IMR-90 (cell line): Measurements from ENCODE around the gene BTNL2. TPM values are rescaled to one million over a fixed set of nuclear protein-coding genes. Genes with fewer than 3 reads are reported as not detected.

ENCODE experiments used
- ATAC-seq: fragments of 200-7000 bp; cut with Tn5 transposase; 2 replicates; pipeline ENCODE4 v1.9.1; 2020; ENCODE audit warnings: low read depth, mild to moderate bottlenecking, moderate library complexity
- BruUV-seq: library from RNA; stranded (reverse); fragments of 400-500 nt; replicated peaks from 2 replicates; lab custom pipeline; 2021; lab: Mats Ljungman, UMichigan
- CTCF ChIA-PET: fragments of 300-600 bp; formaldehyde crosslinking; extraction: SDS; loops from one replicate; lab custom pipeline; 2021; ENCODE audit warnings: antibody characterized with exemption; lab: Yijun Ruan, JAX
- POLR2A ChIA-PET: fragments of 300-600 bp; sonication (Branson Sonifier 250); formaldehyde crosslinking; loops from one replicate; lab custom pipeline; 2022; ENCODE audit warnings: antibody characterized with exemption; ENCODE audit not compliant: unreplicated experiment; lab: Charles Lee
- DNase-seq: peaks from one replicate; pipeline ENCODE4 v3.0.0; 2013
- H2AFZ ChIP-seq: replicated peaks from 2 replicates; pipeline ENCODE3; 2013; ENCODE audit warnings: low read length, mild to moderate bottlenecking; ENCODE audit not compliant: poor library complexity
- H2AK5ac ChIP-seq: 2 replicates; pipeline ENCODE4 v1.6.1; 2013; ENCODE audit warnings: low read depth, low read length, inconsistent platforms
- H2AK9ac ChIP-seq: replicated peaks from 2 replicates; pipeline ENCODE3; 2013; ENCODE audit warnings: mild to moderate bottlenecking, low read depth, low read length, moderate library complexity; ENCODE audit not compliant: poor library complexity
- H2BK120ac ChIP-seq: 2 replicates; pipeline ENCODE4 v1.6.1; 2013; ENCODE audit warnings: low read depth, low read length, inconsistent platforms
- H2BK15ac ChIP-seq: 3 replicates; pipeline ENCODE4 v1.6.1; 2013; ENCODE audit warnings: low read depth, low read length, inconsistent platforms
- H2BK20ac ChIP-seq: 2 replicates; pipeline ENCODE4 v1.6.1; 2013; ENCODE audit warnings: low read depth, mild to moderate bottlenecking, inconsistent platforms, low read length, moderate library complexity
- H2BK5ac ChIP-seq: 2 replicates; pipeline ENCODE4 v1.6.1; 2013; ENCODE audit warnings: mild to moderate bottlenecking, low read depth, low read length, inconsistent platforms; ENCODE audit not compliant: poor library complexity, severe bottlenecking
- H3K14ac ChIP-seq: replicated peaks from 2 replicates; pipeline ENCODE4 v1.6.1; 2013; ENCODE audit warnings: low read depth, low read length, inconsistent platforms
- H3K18ac ChIP-seq: 2 replicates; pipeline ENCODE4 v1.6.1; 2013; ENCODE audit warnings: low read depth, low read length, control low read depth
- H3K23ac ChIP-seq: 2 replicates; pipeline ENCODE4 v1.6.1; 2013; ENCODE audit warnings: low read depth, low read length, inconsistent platforms
- H3K27ac ChIP-seq: 2 replicates; pipeline ENCODE4 v1.5.1; 2013; ENCODE audit warnings: mild to moderate bottlenecking, control low read depth, low read length; ENCODE audit not compliant: insufficient read depth
- H3K27me3 ChIP-seq: 2 replicates; pipeline ENCODE4 v1.6.1; 2013; ENCODE audit warnings: low read length; ENCODE audit not compliant: control insufficient read depth, insufficient read depth
- H3K36me3 ChIP-seq: 2 replicates; pipeline ENCODE4 v1.6.1; 2013; ENCODE audit warnings: low read length, mixed read lengths; ENCODE audit not compliant: control insufficient read depth, insufficient read depth
- H3K4ac ChIP-seq: 2 replicates; pipeline ENCODE4 v1.6.1; 2013; ENCODE audit warnings: low read depth, low read length, inconsistent platforms
- H3K4me1 ChIP-seq: 2 replicates; pipeline ENCODE4 v1.6.1; 2013; ENCODE audit warnings: low read length, mixed read lengths; ENCODE audit not compliant: control insufficient read depth, insufficient read depth
- H3K4me2 ChIP-seq: 2 replicates; pipeline ENCODE4 v1.6.1; 2013; ENCODE audit warnings: low read depth, mild to moderate bottlenecking, control low read depth, low read length, moderate library complexity
- H3K4me3 ChIP-seq: 2 replicates; pipeline ENCODE4 v1.5.1; 2013; ENCODE audit warnings: low read depth, mild to moderate bottlenecking, control low read depth, low read length, moderate library complexity; ENCODE audit not compliant: insufficient read depth
- H3K56ac ChIP-seq: 2 replicates; pipeline ENCODE4 v1.6.1; 2013; ENCODE audit warnings: low read length, inconsistent platforms; ENCODE audit not compliant: insufficient read depth; ENCODE audit errors: extremely low read depth
- H3K79me1 ChIP-seq, 2 experiments: 2 replicates each; pipeline ENCODE4 v1.6.1; 2013; ENCODE audit warnings: low read length in 2 of 2, inconsistent platforms in 1 of 2, low read depth in 1 of 2
- H3K9ac ChIP-seq: 2 replicates; pipeline ENCODE4 v1.6.1; 2013; ENCODE audit warnings: low read depth, low read length, control low read depth
- H3K9me1 ChIP-seq: 2 replicates; pipeline ENCODE4 v1.6.1; 2013; ENCODE audit warnings: low read length, inconsistent platforms; ENCODE audit not compliant: insufficient read depth
- H3K9me3 ChIP-seq: 2 replicates; pipeline ENCODE4 v1.6.1; 2013; ENCODE audit warnings: low read length; ENCODE audit not compliant: control insufficient read depth, insufficient read depth
- H4K20me1 ChIP-seq: 2 replicates; pipeline ENCODE4 v1.6.1; 2013; ENCODE audit warnings: low read length, inconsistent platforms; ENCODE audit not compliant: insufficient read depth
- H4K5ac ChIP-seq: 2 replicates; pipeline ENCODE4 v1.6.1; 2013; ENCODE audit warnings: mild to moderate bottlenecking, low read depth, low read length, control low read depth
- H4K8ac ChIP-seq, 2 experiments: 2 replicates each; pipeline ENCODE4 v1.6.1; 2013; ENCODE audit warnings: low read depth in 2 of 2, low read length in 2 of 2, control low read depth in 1 of 2, inconsistent platforms in 1 of 2
- H4K91ac ChIP-seq: 2 replicates; pipeline ENCODE4 v1.6.1; 2013; ENCODE audit warnings: low read depth, low read length, inconsistent platforms; ENCODE audit not compliant: insufficient read depth
- CHD1 ChIP-seq: IDR thresholded peaks from 2 replicates; pipeline ENCODE4 v1.6.1; 2012; ENCODE audit warnings: low read depth, low read length, improper control_type of control experiment
- CTCF ChIP-seq: conservative IDR thresholded peaks from 2 replicates; pipeline ENCODE4 v1.5.1; 2012; ENCODE audit warnings: mild to moderate bottlenecking, low read depth, low read length, improper control_type of control experiment
- MAFK ChIP-seq: IDR thresholded peaks from 2 replicates; pipeline ENCODE4 v1.6.1; 2012; ENCODE audit warnings: low read depth, low read length, improper control_type of control experiment
- MAZ ChIP-seq: IDR thresholded peaks from 2 replicates; pipeline ENCODE4 v1.6.1; 2012; ENCODE audit warnings: low read depth, mild to moderate bottlenecking, low read length, improper control_type of control experiment, moderate library complexity, borderline replicate concordance
- MXI1 ChIP-seq: IDR thresholded peaks from 2 replicates; pipeline ENCODE4 v1.6.1; 2012; ENCODE audit warnings: low read depth, mild to moderate bottlenecking, low read length, moderate library complexity, borderline replicate concordance
- NFE2L2 ChIP-seq: fragments of 150-350 bp; IDR thresholded peaks from 2 replicates; pipeline ENCODE4 v1.6.1; 2016; ENCODE audit warnings: low read depth, mild to moderate bottlenecking, low read length
- POLR2A ChIP-seq: IDR thresholded peaks from 2 replicates; pipeline ENCODE4 v1.6.1; 2012; ENCODE audit warnings: mild to moderate bottlenecking, low read depth, low read length
- RAD21 ChIP-seq: IDR thresholded peaks from 2 replicates; pipeline ENCODE4 v1.6.1; 2012; ENCODE audit warnings: low read length, improper control_type of control experiment
- RFX5 ChIP-seq: IDR thresholded peaks from 2 replicates; pipeline ENCODE4 v1.8.0; 2012; ENCODE audit warnings: low read depth, mild to moderate bottlenecking, low read length, moderate library complexity
- USF2 ChIP-seq: fragments of 150-350 bp; IDR thresholded peaks from 2 replicates; pipeline ENCODE4 v1.6.1; 2017; ENCODE audit warnings: mild to moderate bottlenecking, antibody characterized with exemption, low read length, low read depth
- WGBS, 2 experiments: methylation state at CpG; one replicate each; pipeline versions ENCODE4 v1.1.5 to v1.1.7; 2013; ENCODE audit warnings: missing lambda C conversion rate in 2 of 2; ENCODE audit not compliant: insufficient read length in 1 of 2; ENCODE audit errors: extremely low coverage in 2 of 2; 5-methylcytosine and 5-hydroxymethylcytosine counted together
- dilution Hi-C: fragments of 300-500 bp; cut with HindIII; formaldehyde crosslinking; loops from one replicate; pipeline ENCODE4 v1.14.3; 2018; ENCODE audit warnings: low sequenced_read_pairs; ENCODE audit not compliant: unreplicated experiment
- in situ Hi-C: fragments of 300-500 bp; cut with MboI; formaldehyde crosslinking; loops from 3 replicates; pipeline ENCODE4 v1.14.3; 2019; ENCODE audit warnings: low sequenced_read_pairs, inconsistent platforms, mixed read lengths
- intact Hi-C: fragments of 100-400 bp; cut with micrococcal nuclease; formaldehyde crosslinking; loops from 2 replicates; pipeline ENCODE4 v1.10.0; 2022
- polyA plus RNA-seq, 3 experiments: library from polyadenylated mRNA; depleted of rRNA; stranded (reverse); fragments of >200 nt; gene quantifications; 2 replicates each; pipeline ENCODE4 v1.2.3, GENCODE V29; 2012; ENCODE audit warnings: low replicate concordance in 1 of 3
- total RNA-seq: library from RNA; depleted of rRNA; stranded (reverse); fragments of >200 nt; gene quantifications from 2 replicates; pipeline ENCODE4 v1.2.3, GENCODE V29; 2012

The BTNL2 gene
- total and polyA plus RNA-seq, 2 of the 4 experiments (the other 2 are of a cell fraction): not detected

- H3K23ac ChIP-seq: no peak overlapping the region
- ATAC-seq: no peak
Observed at GRCh38 chr6:32405656-32406055, 1.3 kb downstream of the BTNL2 start.

More at GRCh38 chr6:32405656-32406055, 1.3 kb downstream of the BTNL2 start:
- Histone ChIP-seq H3K14ac (no peak overlapping the region), H2BK15ac (no peak overlapping the region), H4K91ac (no peak overlapping the region), H4K5ac (no peak overlapping the region), H2AFZ (no peak overlapping the region), H3K79me1 (no peaks in the 10 kb centered on the region), H3K27ac (no peak overlapping the region), H2BK5ac (no peak overlapping the region), H3K4me1 (no peaks in the 10 kb centered on the region), H3K18ac (no peak overlapping the region), H3K4me2 (no peak overlapping the region), H4K20me1 (no peaks in the 10 kb centered on the region), H2AK5ac (no peak overlapping the region), H3K9me3 (no peaks in the 10 kb centered on the region), H3K9ac (no peak overlapping the region), H3K4ac (no peak overlapping the region), H2BK20ac (no peak overlapping the region), H3K27me3 (peaks cover 30% of the 10 kb centered on the region), H3K36me3 (no peaks in the 10 kb centered on the region), H4K8ac (no peak overlapping the region), H3K56ac (no peak overlapping the region), H2BK120ac (no peak overlapping the region), H2AK9ac (no peak overlapping the region), H3K9me1 (peaks cover 3% of the 10 kb centered on the region; the same call in 1 of the 2 replicates), H3K4me3 (no peak overlapping the region)
- in situ Hi-C loops (no loop called here), dilution Hi-C loops (no loop called here), intact Hi-C loops (no loop called here)
- TF ChIP-seq MAFK (no peak), MAZ (no peak), POLR2A (no peak), USF2 (no peak), CTCF (no peak), RAD21 (no peak), NFE2L2 (no peak), CHD1 (no peak), MXI1 (no peak), RFX5 (no peak)
- WGBS, 2 experiments: no CpG with 5 or more reads among the region's 1 CpG
- ChIA-PET POLR2A (no interaction called here), CTCF (no interaction called here)
- DNase-seq: no peak
- no TSS peak for BruUV-seq
